Measurements from ENCODE around the gene PCGF3. TPM values are rescaled to one million over a fixed set of nuclear protein-coding genes. Genes with fewer than 3 reads are reported as not detected.

PCGF3 gene, protein sequence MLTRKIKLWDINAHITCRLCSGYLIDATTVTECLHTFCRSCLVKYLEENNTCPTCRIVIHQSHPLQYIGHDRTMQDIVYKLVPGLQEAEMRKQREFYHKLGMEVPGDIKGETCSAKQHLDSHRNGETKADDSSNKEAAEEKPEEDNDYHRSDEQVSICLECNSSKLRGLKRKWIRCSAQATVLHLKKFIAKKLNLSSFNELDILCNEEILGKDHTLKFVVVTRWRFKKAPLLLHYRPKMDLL
- total RNA-seq: 38.9 TPM
- 10 to 100 TPM; 40.0 to 79.4 (median 56.5) TPM for polyA plus RNA-seq (ENCODE audit: insufficient read depth in 1 of 8, insufficient read length in 8 of 8, low replicate concordance in 1 of 8)
- long read RNA-seq, donor 1, full-length matches to known transcripts: 12 of 12 reads
- long read RNA-seq, donor 1, partial matches to known transcripts: 0 of 12 reads
- long read RNA-seq, donor 1, other reads (novel, unspliced or antisense): 0 of 12 reads
- long read RNA-seq, donor 2, full-length matches to known transcripts: 3 of 3 reads
- long read RNA-seq, donor 2, partial matches to known transcripts: 0 of 3 reads
- long read RNA-seq, donor 2, other reads (novel, unspliced or antisense): 0 of 3 reads
- long read RNA-seq, donor 3, full-length matches to known transcripts: 30 of 30 reads
- long read RNA-seq, donor 3, partial matches to known transcripts: 0 of 30 reads
- long read RNA-seq, donor 3, other reads (novel, unspliced or antisense): 0 of 30 reads
- long read RNA-seq, donor 4, full-length matches to known transcripts: 15 of 15 reads
- long read RNA-seq, donor 4, partial matches to known transcripts: 0 of 15 reads
- long read RNA-seq, donor 4, other reads (novel, unspliced or antisense): 0 of 15 reads
- long read RNA-seq, donor 5, full-length matches to known transcripts: 49 of 56 reads
- long read RNA-seq, donor 5, partial matches to known transcripts: 7 of 56 reads
- long read RNA-seq, donor 5, other reads (novel, unspliced or antisense): 0 of 56 reads
- long read RNA-seq, donor 6, full-length matches to known transcripts: 39 of 39 reads
- long read RNA-seq, donor 6, partial matches to known transcripts: 0 of 39 reads
- long read RNA-seq, donor 6, other reads (novel, unspliced or antisense): 0 of 39 reads
- long read RNA-seq, donor 7, full-length matches to known transcripts: 19 of 19 reads
- long read RNA-seq, donor 7, partial matches to known transcripts: 0 of 19 reads
- long read RNA-seq, donor 7, other reads (novel, unspliced or antisense): 0 of 19 reads
- long read RNA-seq, donor 8, transcript PCGF3-213 (1 exons, 1,899 nt): major isoform, 18 of 20 reads
- long read RNA-seq, donor 8, partial matches to known transcripts: 0 of 20 reads
- long read RNA-seq, donor 8, other reads (novel, unspliced or antisense): 0 of 20 reads
- long read RNA-seq, donor 9, full-length matches to known transcripts: 23 of 23 reads
- long read RNA-seq, donor 9, partial matches to known transcripts: 0 of 23 reads
- long read RNA-seq, donor 9, other reads (novel, unspliced or antisense): 0 of 23 reads
- long read RNA-seq, donor 10, full-length matches to known transcripts: 40 of 40 reads
- long read RNA-seq, donor 10, partial matches to known transcripts: 0 of 40 reads
- long read RNA-seq, donor 10, other reads (novel, unspliced or antisense): 0 of 40 reads
- long read RNA-seq, donor 11, full-length matches to known transcripts: 20 of 20 reads
- long read RNA-seq, donor 11, partial matches to known transcripts: 0 of 20 reads
- long read RNA-seq, donor 11, other reads (novel, unspliced or antisense): 0 of 20 reads

DNA sequence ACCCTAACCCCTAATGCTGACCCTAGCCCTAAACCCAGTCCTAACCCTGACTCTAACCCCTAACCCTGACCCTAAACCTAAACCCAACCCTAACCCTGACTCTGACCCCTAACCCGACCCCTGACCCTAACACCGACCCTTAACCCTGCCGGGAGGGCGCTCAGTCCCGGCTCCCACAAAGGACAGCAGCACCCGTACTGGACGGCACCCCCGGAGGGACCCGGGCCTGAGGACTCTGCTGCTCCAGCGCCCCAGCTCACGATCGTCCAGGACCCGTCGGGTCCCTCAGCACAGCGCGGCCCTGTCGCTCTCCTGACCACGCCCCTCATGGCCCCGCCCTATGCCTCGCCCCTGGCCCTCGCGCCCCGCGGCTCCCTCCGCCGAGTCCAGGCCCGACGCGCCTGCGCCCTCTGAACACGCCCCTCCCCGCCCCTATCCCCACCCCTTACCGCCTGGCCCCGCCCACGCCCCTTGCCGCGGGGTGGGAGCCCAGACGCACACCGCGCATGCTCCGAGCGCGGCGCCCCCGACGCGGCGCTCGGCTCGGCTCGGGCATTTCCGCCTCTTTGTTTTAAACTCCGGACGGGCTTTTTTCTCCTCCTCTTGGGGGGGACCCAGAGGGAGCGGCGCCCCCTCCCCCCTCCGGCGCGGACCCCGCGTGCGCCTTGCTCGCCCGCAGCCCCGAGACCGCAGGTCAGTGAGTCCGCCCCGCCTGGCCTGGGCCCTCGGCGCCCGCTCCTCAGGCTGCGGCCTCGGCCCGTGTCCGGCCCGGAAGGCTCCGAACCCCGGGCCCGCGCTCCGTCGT is at the start of gene PCGF3:
PCGF3 (plus strand) TSS at position 555 of the 805 bp plus-strand sequence. CDS start 27,849 bp downstream, outside the sequence.
- peak; percentile 97 for DNase-seq
- H3K4me3 ChIP-seq (ENCODE audit: low read length): peak within 1 kb of the TSS; percentile 89
- H3K27me3 ChIP-seq (ENCODE audit: control insufficient read depth, insufficient read depth, low read length): peaks cover 2% of the 10 kb centered on the region
- peak within 1 kb of the TSS; percentile 59 for H3K27ac ChIP-seq (ENCODE audit: low read length)
- peaks cover 31% of the 10 kb centered on the region for H3K4me1 ChIP-seq (ENCODE audit: control insufficient read depth, insufficient read depth, low read length)
- 3% methylated on average over 76 of the region's 82 CpGs for WGBS (ENCODE audit: insufficient coverage)
- H3K9me3 ChIP-seq (replicated peaks; ENCODE audit: control insufficient read depth, low read depth, low read length): no peaks in the 10 kb centered on the region
- peaks cover 12% of the 10 kb centered on the region for H3K36me3 ChIP-seq (ENCODE audit: control insufficient read depth, insufficient read depth, low read length)

DNA sequence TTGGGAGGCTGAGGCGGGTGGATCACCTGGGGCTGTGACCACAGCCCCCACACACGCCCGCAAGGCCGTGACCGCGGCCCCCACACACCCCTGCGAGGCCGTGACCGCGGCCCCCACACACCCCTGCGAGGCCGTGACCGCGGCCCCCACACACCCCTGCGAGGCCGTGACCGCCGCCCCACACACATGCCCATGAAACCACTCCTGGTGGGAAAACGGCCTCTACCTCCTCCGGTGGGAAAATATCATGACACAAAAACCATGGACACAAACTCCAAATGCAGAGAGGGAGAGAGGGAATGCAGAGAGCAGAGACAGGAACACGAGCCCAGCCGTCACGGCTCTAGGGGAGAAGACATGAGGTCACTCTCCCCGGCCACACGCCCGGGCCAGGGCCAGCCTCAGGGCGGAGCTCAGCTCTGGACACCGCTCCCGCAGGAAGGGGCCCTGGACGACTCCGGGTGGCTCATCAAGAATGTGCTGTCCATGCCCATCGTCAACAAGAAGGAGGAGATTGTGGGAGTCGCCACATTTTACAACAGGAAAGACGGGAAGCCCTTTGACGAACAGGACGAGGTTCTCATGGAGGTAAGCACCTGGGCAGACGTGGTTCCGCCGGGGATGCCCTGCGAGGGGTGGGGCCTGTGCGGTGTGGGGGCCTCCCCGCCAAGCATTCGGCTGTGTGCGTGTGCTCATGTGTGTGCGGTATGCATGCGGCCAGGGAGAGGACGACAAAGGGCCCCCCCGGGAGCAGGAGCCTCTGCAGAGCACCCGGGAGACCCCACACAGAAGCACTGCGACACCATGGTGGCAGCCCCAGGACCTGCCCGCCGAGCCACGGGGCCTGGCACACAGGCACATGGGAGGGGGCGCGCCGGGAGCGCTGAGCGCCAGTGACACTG is 48.9 kb upstream of the PCGF3 start:
- H3K4me1 ChIP-seq (ENCODE audit: control insufficient read depth, insufficient read depth, low read length): peaks cover 6% of the 10 kb centered on the region
- H3K4me3 ChIP-seq (ENCODE audit: low read length): no peak overlapping the region
- H3K9me3 ChIP-seq (replicated peaks; ENCODE audit: control insufficient read depth, low read depth, low read length): no peaks in the 10 kb centered on the region
- H3K27me3 ChIP-seq (ENCODE audit: control insufficient read depth, insufficient read depth, low read length): peaks cover 8% of the 10 kb centered on the region
- 59% methylated on average over 30 of the region's 58 CpGs for WGBS (ENCODE audit: insufficient coverage)
- H3K27ac ChIP-seq (ENCODE audit: low read length): no peak overlapping the region
- DNase-seq: peak; percentile 52
- no peaks in the 10 kb centered on the region for H3K36me3 ChIP-seq (ENCODE audit: control insufficient read depth, insufficient read depth, low read length)

DNA sequence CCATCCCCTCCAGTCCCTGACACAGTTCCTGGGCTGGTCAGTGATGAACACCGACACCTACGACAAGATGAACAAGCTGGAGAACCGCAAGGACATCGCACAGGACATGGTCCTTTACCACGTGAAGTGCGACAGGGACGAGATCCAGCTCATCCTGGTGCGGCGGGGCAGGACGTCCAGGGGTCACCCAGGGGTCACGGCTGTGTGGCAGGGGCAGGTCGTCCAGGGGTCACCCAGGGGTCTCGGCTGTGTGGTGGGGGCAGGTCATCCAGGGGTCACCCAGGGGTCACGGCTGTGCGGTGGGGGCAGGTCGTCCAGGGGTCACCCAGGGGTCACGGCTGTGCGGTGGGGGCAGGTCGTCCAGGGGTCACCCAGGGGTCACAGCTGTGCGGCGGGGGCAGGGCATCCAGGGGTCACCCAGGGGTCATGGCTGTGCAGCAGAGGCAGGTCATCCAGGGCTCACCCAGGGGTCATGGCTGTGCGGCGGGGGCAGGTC is 48.2 kb upstream of the PCGF3 start:
- peaks cover 3% of the 10 kb centered on the region for H3K4me1 ChIP-seq (ENCODE audit: control insufficient read depth, insufficient read depth, low read length)
- no peak overlapping the region for H3K4me3 ChIP-seq (ENCODE audit: low read length)
- peaks cover 2% of the 10 kb centered on the region for H3K27me3 ChIP-seq (ENCODE audit: control insufficient read depth, insufficient read depth, low read length)
- no peaks in the 10 kb centered on the region for H3K36me3 ChIP-seq (ENCODE audit: control insufficient read depth, insufficient read depth, low read length)
- WGBS (ENCODE audit: insufficient coverage): 75% methylated on average over 11 of the region's 23 CpGs
- no peaks in the 10 kb centered on the region for H3K9me3 ChIP-seq (replicated peaks; ENCODE audit: control insufficient read depth, low read depth, low read length)
- H3K27ac ChIP-seq (ENCODE audit: low read length): no peak overlapping the region
- peak; percentile 0 for DNase-seq

DNA sequence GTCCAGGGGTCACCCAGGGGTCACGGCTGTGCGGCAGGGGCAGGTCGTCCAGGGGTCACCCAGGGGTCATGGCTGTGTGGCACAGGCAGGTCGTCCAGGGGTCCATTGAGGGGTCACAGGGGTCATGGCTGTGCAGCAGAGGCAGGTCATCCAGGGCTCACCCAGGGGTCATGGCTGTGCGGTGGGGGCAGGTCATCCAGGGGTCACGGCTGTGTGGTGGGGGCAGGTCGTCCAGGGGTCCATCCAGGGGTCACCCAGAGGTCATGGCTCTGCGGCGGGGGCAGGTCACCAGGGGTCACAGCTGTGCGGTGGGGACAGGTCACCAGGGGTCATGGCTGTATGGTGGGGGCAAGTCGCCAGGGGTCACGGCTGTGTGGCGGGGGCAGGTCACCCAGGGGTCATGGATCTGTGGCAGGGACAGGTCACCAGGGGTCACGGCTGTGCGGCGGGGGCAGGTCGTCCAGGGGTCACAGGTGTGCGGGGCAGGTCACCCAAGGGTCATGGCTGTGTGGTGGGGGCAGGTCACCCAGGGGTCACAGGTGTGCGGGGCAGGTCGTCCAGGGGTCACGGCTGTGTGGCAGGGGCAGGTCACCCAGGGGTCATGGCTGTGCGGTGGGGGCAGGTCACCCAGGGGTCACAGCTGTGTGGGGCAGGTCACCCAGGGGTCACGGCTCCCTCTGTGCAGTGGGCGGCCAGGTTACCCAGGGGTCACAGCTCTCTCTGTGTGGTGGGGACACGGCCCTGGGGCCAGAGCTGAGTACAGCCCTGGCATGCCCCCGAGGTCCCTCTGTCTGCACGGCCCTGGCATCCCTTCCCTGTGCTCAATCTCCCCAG is 47.6 kb upstream of the PCGF3 start:
- Histone ChIP-seq H3K36me3 (ENCODE audit: control insufficient read depth, insufficient read depth, low read length) (no peaks in the 10 kb centered on the region), H3K4me3 (ENCODE audit: low read length) (no peak overlapping the region), H3K27ac (ENCODE audit: low read length) (no peak overlapping the region), H3K4me1 (ENCODE audit: control insufficient read depth, insufficient read depth, low read length) (peaks cover 7% of the 10 kb centered on the region), H3K27me3 (ENCODE audit: control insufficient read depth, insufficient read depth, low read length) (peaks cover under 1% of the 10 kb centered on the region), H3K9me3 (replicated peaks; ENCODE audit: control insufficient read depth, low read depth, low read length) (no peaks in the 10 kb centered on the region)
- 82% methylated on average over 27 of the region's 27 CpGs for WGBS (ENCODE audit: insufficient coverage)
- DNase-seq: peak; percentile 2

DNA sequence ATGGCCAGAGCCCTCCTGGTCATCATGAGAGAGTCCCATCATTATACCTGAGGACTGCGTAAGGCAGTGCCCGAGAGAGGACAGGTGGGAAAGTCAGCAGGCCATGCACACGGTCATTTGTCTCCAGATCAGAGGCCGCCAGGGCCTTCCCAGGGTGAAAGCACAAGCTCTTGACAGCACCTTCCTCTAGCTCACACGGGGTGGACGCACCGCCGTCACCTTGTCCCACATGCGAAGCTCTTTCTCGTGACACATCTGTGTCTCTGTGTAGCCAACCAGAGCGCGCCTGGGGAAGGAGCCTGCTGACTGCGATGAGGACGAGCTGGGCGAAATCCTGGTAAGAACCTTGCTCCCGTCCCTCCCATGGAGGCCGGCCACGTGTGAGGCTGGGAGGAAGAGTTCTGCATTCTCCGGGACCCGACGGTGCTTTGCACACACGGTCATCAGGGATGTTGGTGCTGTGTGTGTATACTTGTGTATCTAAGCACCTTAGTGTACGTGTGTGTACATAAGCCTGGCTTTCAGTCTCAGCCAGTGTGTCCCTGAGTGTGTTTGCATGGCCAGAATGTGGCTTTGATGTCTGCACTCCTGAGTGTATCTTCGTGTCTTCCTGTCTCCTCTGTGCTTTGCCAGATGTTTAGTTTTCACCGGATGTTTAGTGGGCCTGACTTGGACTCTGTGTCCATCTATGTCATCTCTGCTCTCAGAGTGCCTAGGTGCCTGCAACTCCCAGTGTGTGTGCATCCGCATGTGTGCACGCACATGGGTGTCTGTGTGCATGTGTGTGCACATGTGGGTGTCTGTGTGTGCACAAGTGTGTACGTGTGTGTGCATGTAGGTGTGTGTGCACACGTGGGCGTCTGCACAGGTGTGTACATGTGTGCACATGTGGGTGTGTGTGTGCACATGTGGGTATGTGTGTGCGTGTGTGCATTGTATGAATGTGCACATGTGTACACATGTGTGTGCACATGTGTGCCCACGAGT is 46.7 kb upstream of the PCGF3 start:
- peak; percentile 7 for DNase-seq
- H3K27me3 ChIP-seq (ENCODE audit: control insufficient read depth, insufficient read depth, low read length): peaks cover 2% of the 10 kb centered on the region
- H3K4me3 ChIP-seq (ENCODE audit: low read length): no peak overlapping the region
- H3K4me1 ChIP-seq (ENCODE audit: control insufficient read depth, insufficient read depth, low read length): peaks cover 13% of the 10 kb centered on the region
- 85% methylated on average over 28 of the region's 32 CpGs for WGBS (ENCODE audit: insufficient coverage)
- H3K36me3 ChIP-seq (ENCODE audit: control insufficient read depth, insufficient read depth, low read length): no peaks in the 10 kb centered on the region
- H3K9me3 ChIP-seq (replicated peaks; ENCODE audit: control insufficient read depth, low read depth, low read length): no peaks in the 10 kb centered on the region
- H3K27ac ChIP-seq (ENCODE audit: low read length): no peak overlapping the region

DNA sequence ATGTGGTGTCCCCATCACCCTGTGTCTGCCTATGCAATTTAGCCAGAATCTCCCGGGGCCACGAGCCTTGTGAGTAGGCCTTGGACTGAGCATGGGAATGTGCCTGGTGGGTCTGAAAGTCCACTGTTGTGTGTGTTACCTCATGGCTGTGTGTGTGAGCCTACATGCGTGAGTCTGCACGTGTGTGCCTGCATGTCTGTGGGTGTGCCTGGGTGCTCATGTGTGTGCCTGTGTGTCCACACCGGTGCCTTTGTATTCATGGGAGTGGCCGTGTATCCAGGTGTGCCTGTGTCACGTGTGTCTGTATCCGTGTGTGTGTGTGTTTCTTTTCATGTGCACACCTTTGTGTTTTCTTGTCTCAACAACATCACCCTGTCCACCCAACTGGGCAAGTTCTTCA is 45.8 kb upstream of the PCGF3 start:
- Histone ChIP-seq H3K4me3 (ENCODE audit: low read length) (no peak overlapping the region), H3K27me3 (ENCODE audit: control insufficient read depth, insufficient read depth, low read length) (peaks cover 2% of the 10 kb centered on the region), H3K27ac (ENCODE audit: low read length) (no peak overlapping the region), H3K36me3 (ENCODE audit: control insufficient read depth, insufficient read depth, low read length) (no peaks in the 10 kb centered on the region), H3K4me1 (ENCODE audit: control insufficient read depth, insufficient read depth, low read length) (peaks cover 17% of the 10 kb centered on the region), H3K9me3 (replicated peaks; ENCODE audit: control insufficient read depth, low read depth, low read length) (no peaks in the 10 kb centered on the region)
- 100% methylated on average over 5 of the region's 8 CpGs for WGBS (ENCODE audit: insufficient coverage)
- DNase-seq: peak; percentile 1

DNA sequence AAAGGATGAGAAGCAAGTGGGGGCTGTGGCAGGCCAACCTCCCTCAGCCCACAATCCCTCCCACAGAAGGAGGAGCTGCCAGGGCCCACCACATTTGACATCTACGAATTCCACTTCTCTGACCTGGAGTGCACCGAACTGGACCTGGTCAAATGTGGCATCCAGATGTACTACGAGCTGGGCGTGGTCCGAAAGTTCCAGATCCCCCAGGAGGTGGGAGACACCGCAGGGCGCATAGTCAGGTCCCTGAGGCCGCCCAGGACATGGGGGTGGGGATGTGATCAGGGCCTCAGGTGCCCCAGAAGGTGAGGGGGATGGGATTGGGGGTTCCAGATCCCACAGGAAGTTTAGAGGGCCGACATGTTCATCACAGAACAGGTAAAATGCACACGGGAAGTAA is 45.2 kb upstream of the PCGF3 start:
- peaks cover 17% of the 10 kb centered on the region for H3K4me1 ChIP-seq (ENCODE audit: control insufficient read depth, insufficient read depth, low read length)
- no peak overlapping the region for H3K27ac ChIP-seq (ENCODE audit: low read length)
- WGBS (ENCODE audit: insufficient coverage): 92% methylated on average over 9 of the region's 10 CpGs
- H3K36me3 ChIP-seq (ENCODE audit: control insufficient read depth, insufficient read depth, low read length): no peaks in the 10 kb centered on the region
- peak; percentile 1 for DNase-seq
- no peaks in the 10 kb centered on the region for H3K9me3 ChIP-seq (replicated peaks; ENCODE audit: control insufficient read depth, low read depth, low read length)
- H3K27me3 ChIP-seq (ENCODE audit: control insufficient read depth, insufficient read depth, low read length): peaks cover 2% of the 10 kb centered on the region
- no peak overlapping the region for H3K4me3 ChIP-seq (ENCODE audit: low read length)

Measured in muscle of leg (tissue), 16 donors.